Epithelial cell of esophagus (primary cell): ENCODE measurements around the gene AADACL4.

Experiments
- DNase-seq: peaks from one replicate; pipeline ENCODE4 v3.0.0; 2010; ENCODE audit warnings: low read depth
- H3K4me3 ChIP-seq: 2 replicates; pipeline ENCODE4 v1.5.1; 2011; ENCODE audit warnings: mild to moderate bottlenecking, low read length, control low read depth
- CTCF ChIP-seq: IDR thresholded peaks from 2 replicates; pipeline ENCODE4 v1.5.1; 2011; ENCODE audit warnings: low read depth, mild to moderate bottlenecking, low read length, control low read depth, inconsistent platforms; ENCODE audit not compliant: insufficient read depth; ENCODE audit errors: missing control alignments

Gene AADACL4

GRCh38 chr1:12643785-12644184 lies at the start of gene AADACL4:
Gene AADACL4, plus strand, starts transcription at chr1:12644085. Its CDS starts 462 bp downstream, at chr1:12644547.
- no peak for DNase-seq
- no peak for TF ChIP-seq CTCF
- H3K4me3 ChIP-seq: no peak within 1 kb of the TSS

- TF ChIP-seq CTCF: no peak
- DNase-seq: no peak
- H3K4me3 ChIP-seq: no peak overlapping the region
Measured at GRCh38 chr1:12594490-12594889, 49.4 kb upstream of the AADACL4 start.

GRCh38 chr1:12594966-12595756 lies 48.7 kb upstream of the AADACL4 start:
- H3K4me3 ChIP-seq: no peak overlapping the region
- DNase-seq: no peak
- TF ChIP-seq CTCF: no peak

GRCh38 chr1:12595757-12596006 lies 48.2 kb upstream of the AADACL4 start:
- no peak overlapping the region for H3K4me3 ChIP-seq
- TF ChIP-seq CTCF: no peak
- no peak for DNase-seq

- DNase-seq: peak; percentile 57
- H3K4me3 ChIP-seq: no peak overlapping the region
- no peak for TF ChIP-seq CTCF
Measured at GRCh38 chr1:12596007-12596821, 47.7 kb upstream of the AADACL4 start.

GRCh38 chr1:12597792-12598191 lies 46.1 kb upstream of the AADACL4 start:
- no peak for DNase-seq
- TF ChIP-seq CTCF: no peak

More at GRCh38 chr1:12597792-12598191, 46.1 kb upstream of the AADACL4 start:
- no peak overlapping the region for H3K4me3 ChIP-seq
